Smooth muscle cell of the umbilical artery (primary cell): ENCODE measurements around the gene CHIC2. TPM values are rescaled to one million over a fixed set of nuclear protein-coding genes. Genes with fewer than 3 reads are reported as not detected.

Experiments used
- total RNA-seq: library from RNA; depleted of rRNA; stranded (reverse); fragments of >200 nt; gene quantifications from 2 replicates; pipeline ENCODE4 v1.2.3, GENCODE V29; 2014

Gene CHIC2
- 52.3 and 57.3 TPM in 2 replicates for total RNA-seq

GRCh38 chr4:54064317-54065111 lies at the start of gene CHIC2:
Gene CHIC2 (minus strand): TSS chr4:54064605. CDS start chr4:54064300, 305 bp downstream.

GRCh38 chr4:54099748-54100574 lies 35.6 kb upstream of the CHIC2 start, which contains the start of gene GSX2:
Gene GSX2 (plus strand): TSS chr4:54100163. CDS start chr4:54100345, 182 bp downstream.

Other genes starting within 250 kb of the CHIC2 start
- gene GSX2, start 35.6 kb upstream of the CHIC2 start, total RNA-seq: not detected in 2 replicates
- gene PDGFRA, start 164.7 kb upstream of the CHIC2 start, total RNA-seq: 82.1 and 263 TPM in 2 replicates